OCI-LY7 (cell line): Measurements from ENCODE around the gene FLNC.

Source experiments
- CTCF ChIP-seq: fragments of 200-600 bp; sonication (generic); conservative IDR thresholded peaks from 2 replicates; pipeline ENCODE4 v1.5.1; 2014; ENCODE audit warnings: mild to moderate bottlenecking, antibody characterized with exemption, low read length, moderate library complexity, mixed read lengths
- EZH2phosphoT487 ChIP-seq: fragments of 200-600 bp; sonication (generic); IDR thresholded peaks from 2 replicates; pipeline ENCODE4 v1.6.1; 2018; ENCODE audit warnings: low read depth, borderline replicate concordance, mild to moderate bottlenecking, mixed run types, antibody characterized with exemption, low read length, moderate library complexity, mixed read lengths

GRCh38 chr7:128875523-128875948 lies 45.3 kb downstream of the FLNC start:
- TF ChIP-seq CTCF (no peak), EZH2phosphoT487 (no peak)
